Nephron progenitor cell (in vitro differentiated cells): ENCODE measurements around the gene CMTM4.

Experiments used
- DNase-seq: peaks from one replicate; pipeline ENCODE4 v3.0.0; 2021
- H3K27ac Mint-ChIP-seq: 2 replicates; pipeline ENCODE4 v1.8.0; 2021; ENCODE audit warnings: mild to moderate bottlenecking, moderate library complexity, mixed read lengths
- H3K27me3 Mint-ChIP-seq: 2 replicates; pipeline ENCODE4 v1.8.0; 2021; ENCODE audit warnings: mild to moderate bottlenecking, low read depth, mixed read lengths; ENCODE audit not compliant: poor library complexity
- H3K36me3 Mint-ChIP-seq: 2 replicates; pipeline ENCODE4 v1.8.0; 2021; ENCODE audit warnings: low read depth, mixed read lengths
- H3K4me1 Mint-ChIP-seq: 2 replicates; pipeline ENCODE4 v1.8.0; 2021; ENCODE audit warnings: mixed read lengths
- H3K4me3 Mint-ChIP-seq: 2 replicates; pipeline ENCODE4 v1.8.0; 2021; ENCODE audit warnings: mild to moderate bottlenecking, moderate library complexity, mixed read lengths
- H3K9me3 Mint-ChIP-seq: 2 replicates; pipeline ENCODE4 v1.8.0; 2021; ENCODE audit warnings: mild to moderate bottlenecking, moderate library complexity, mixed read lengths
- CTCF ChIP-seq: fragments of 200-600 bp; sonication (generic); IDR thresholded peaks from 2 replicates; pipeline ENCODE4 v1.5.0; 2021; ENCODE audit warnings: antibody characterized with exemption

Gene CMTM4

GRCh38 chr16:66651965-66652364, 44.6 kb downstream of the CMTM4 start:
- no peak for DNase-seq
- H3K4me1 Mint-ChIP-seq = peaks cover 17% of the 10 kb centered on the region
- H3K27me3 Mint-ChIP-seq = peaks cover 3% of the 10 kb centered on the region
- no peak for TF ChIP-seq CTCF
- H3K36me3 Mint-ChIP-seq = no peaks in the 10 kb centered on the region
- H3K9me3 Mint-ChIP-seq = no peaks in the 10 kb centered on the region
- H3K4me3 Mint-ChIP-seq = no peak overlapping the region
- no peak overlapping the region for H3K27ac Mint-ChIP-seq

GRCh38 chr16:66651474-66651765, 45.1 kb downstream of the CMTM4 start:
- Mint-ChIP-seq H3K4me3 (peak overlapping the region; percentile 71), H3K4me1 (peaks cover 17% of the 10 kb centered on the region), H3K27me3 (peaks cover 3% of the 10 kb centered on the region), H3K36me3 (no peaks in the 10 kb centered on the region), H3K27ac (no peak overlapping the region), H3K9me3 (no peaks in the 10 kb centered on the region)
- TF ChIP-seq CTCF = no peak
- DNase-seq = no peak

- peaks cover 17% of the 10 kb centered on the region for H3K4me1 Mint-ChIP-seq
- H3K4me3 Mint-ChIP-seq = peak overlapping the region; percentile 71
- H3K36me3 Mint-ChIP-seq = no peaks in the 10 kb centered on the region
- H3K9me3 Mint-ChIP-seq = no peaks in the 10 kb centered on the region
- H3K27ac Mint-ChIP-seq = peak overlapping the region; percentile 68
- TF ChIP-seq CTCF = peak; percentile 96
- peaks cover 5% of the 10 kb centered on the region for H3K27me3 Mint-ChIP-seq
- DNase-seq = peak; percentile 86
Measured at GRCh38 chr16:66650707-66651473, 45.7 kb downstream of the CMTM4 start.

- H3K27ac Mint-ChIP-seq = no peak overlapping the region
- DNase-seq = no peak
- H3K4me3 Mint-ChIP-seq = no peak overlapping the region
- no peak for TF ChIP-seq CTCF
- H3K9me3 Mint-ChIP-seq = no peaks in the 10 kb centered on the region
- H3K36me3 Mint-ChIP-seq = no peaks in the 10 kb centered on the region
- H3K27me3 Mint-ChIP-seq = peaks cover 6% of the 10 kb centered on the region
- peaks cover 18% of the 10 kb centered on the region for H3K4me1 Mint-ChIP-seq
Measured at GRCh38 chr16:66649636-66650205, 46.8 kb downstream of the CMTM4 start.

GRCh38 chr16:66649167-66649566, 47.4 kb downstream of the CMTM4 start:
- DNase-seq = no peak
- no peak overlapping the region for H3K4me3 Mint-ChIP-seq
- H3K27ac Mint-ChIP-seq = no peak overlapping the region
- no peaks in the 10 kb centered on the region for H3K36me3 Mint-ChIP-seq
- H3K4me1 Mint-ChIP-seq = peaks cover 24% of the 10 kb centered on the region
- peaks cover 6% of the 10 kb centered on the region for H3K27me3 Mint-ChIP-seq
- TF ChIP-seq CTCF = no peak
- no peaks in the 10 kb centered on the region for H3K9me3 Mint-ChIP-seq

- H3K27ac Mint-ChIP-seq = no peak overlapping the region
- no peaks in the 10 kb centered on the region for H3K36me3 Mint-ChIP-seq
- H3K4me3 Mint-ChIP-seq = no peak overlapping the region
- H3K4me1 Mint-ChIP-seq = peaks cover 25% of the 10 kb centered on the region
- no peak for TF ChIP-seq CTCF
- H3K9me3 Mint-ChIP-seq = no peaks in the 10 kb centered on the region
- H3K27me3 Mint-ChIP-seq = peaks cover 6% of the 10 kb centered on the region
- DNase-seq = no peak
Measured at GRCh38 chr16:66647866-66648265, 48.7 kb downstream of the CMTM4 start.
